HK-2 (cell line): ENCODE measurements around the gene TMEM8B.

Experiments
- DNase-seq: peaks from one replicate; pipeline ENCODE4 v3.0.0-alpha.2; 2018; ENCODE audit not compliant: unreplicated experiment

TMEM8B gene

DNA sequence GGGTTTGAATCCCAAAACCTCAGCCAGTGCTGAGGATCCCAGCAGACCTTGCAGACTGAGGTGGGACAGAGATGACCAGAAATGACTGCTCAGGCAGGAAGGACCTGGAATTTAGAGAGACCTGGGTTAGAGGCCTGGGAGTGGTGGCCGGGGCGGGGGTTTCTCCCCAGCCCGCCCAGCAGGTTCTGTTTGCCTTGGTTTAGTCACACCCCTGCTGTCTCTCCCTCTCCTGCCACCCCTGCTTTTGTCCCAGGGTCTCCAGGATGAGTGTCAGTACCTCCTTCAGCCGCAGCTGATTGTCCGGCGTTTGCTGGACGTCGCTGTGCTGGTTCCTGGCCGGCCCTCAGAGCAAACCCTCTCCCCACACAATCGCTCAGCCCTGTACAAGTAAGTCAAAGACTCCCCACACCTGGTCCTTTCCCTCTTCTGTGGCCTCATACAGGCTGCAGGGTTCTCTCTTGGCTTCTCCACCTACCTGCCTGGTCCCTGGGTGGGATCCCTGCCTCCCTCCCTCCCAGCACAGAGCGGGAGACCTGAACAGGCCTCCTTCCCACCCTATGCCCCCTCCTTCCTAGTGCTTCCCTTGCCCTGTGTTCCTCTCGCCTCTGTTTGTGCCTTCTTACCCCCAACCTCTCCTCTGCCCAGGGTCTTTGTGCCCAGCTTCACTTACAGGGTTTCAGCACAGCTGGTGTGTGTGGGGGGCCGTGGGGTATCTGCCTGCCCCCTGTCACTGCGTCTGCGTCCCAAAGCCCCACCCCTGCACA, 12.0 kb downstream of the TMEM8B start:
- no peak for DNase-seq

DNA sequence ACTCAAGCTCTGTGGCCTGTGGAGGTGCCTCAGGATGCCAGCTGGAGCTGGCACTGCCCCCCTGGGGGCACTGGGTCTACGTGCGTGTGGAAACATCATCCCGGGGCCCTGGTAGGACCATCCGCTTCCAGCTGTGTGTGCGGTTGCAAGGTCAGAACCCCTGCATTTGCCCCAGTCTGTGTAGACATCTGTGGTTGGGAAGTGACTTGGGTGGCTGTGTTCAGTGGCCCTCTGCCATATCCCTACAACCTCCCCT, 12.5 kb downstream of the TMEM8B start:
- no peak for DNase-seq

DNA sequence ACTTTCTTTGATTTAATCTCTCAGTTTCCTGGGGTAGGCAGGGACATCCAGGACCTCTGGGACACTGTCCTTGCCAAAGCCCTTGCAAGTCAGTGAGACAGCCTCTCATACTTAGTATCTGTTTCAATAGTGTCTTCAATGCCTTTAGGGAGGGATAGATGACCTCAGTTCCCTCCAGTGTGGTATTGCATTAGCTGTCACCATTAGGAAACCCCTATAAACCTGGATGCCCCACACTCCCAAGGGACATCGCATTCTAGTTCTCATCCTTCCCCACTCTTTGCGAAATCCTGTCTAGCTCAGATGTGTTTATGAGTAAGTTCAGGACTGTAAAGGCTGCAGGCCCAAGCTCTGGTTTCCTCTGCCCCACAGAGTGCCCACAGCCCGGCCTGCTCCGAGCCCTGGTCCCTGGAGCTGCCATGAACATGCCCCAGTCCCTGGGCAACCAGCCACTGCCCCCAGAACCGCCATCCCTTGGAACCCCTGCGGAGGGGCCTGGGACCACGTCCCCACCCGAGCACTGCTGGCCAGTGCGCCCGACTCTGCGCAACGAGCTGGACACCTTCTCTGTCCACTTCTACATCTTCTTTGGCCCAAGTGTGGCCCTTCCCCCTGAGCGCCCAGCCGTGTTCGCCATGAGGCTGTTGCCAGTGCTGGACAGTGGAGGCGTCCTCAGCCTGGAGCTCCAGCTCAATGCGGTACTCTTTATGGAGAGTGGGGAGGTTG, 13.2 kb downstream of the TMEM8B start:
- DNase-seq = no peak

GRCh38 chr9:35842795-35843194, 13.8 kb downstream of the TMEM8B start:
- no peak for DNase-seq

DNA sequence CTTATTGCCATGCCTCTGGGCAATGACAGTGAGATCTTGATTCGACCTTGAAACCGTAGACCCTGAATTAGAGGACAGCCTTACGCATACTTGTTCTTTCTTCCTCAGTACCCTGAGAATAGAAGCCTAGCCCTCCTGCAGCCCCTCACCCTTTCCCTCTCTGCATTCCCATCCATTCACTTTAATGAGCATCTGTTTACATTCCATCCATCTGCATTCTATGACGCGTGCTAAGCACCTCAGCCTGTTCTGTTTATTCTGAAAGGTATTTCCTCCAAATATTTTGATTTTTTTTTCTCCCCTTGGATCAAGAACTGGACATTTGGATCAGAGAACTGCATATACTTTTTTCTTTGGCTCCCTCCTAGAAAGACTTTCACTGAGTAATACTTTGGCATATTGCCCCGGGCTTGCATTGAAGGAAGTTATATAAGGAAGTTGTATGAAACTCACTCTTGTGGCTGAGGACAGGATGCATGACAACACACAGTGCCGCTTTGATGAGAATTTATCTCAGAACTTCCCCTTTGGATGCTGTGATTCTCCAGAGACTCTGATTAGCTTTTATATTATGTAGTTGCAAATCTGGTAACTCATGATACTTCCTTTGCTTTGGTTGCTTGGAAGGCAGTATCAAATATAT, 15.7 kb downstream of the TMEM8B start:
- peak; percentile 7 for DNase-seq

DNA sequence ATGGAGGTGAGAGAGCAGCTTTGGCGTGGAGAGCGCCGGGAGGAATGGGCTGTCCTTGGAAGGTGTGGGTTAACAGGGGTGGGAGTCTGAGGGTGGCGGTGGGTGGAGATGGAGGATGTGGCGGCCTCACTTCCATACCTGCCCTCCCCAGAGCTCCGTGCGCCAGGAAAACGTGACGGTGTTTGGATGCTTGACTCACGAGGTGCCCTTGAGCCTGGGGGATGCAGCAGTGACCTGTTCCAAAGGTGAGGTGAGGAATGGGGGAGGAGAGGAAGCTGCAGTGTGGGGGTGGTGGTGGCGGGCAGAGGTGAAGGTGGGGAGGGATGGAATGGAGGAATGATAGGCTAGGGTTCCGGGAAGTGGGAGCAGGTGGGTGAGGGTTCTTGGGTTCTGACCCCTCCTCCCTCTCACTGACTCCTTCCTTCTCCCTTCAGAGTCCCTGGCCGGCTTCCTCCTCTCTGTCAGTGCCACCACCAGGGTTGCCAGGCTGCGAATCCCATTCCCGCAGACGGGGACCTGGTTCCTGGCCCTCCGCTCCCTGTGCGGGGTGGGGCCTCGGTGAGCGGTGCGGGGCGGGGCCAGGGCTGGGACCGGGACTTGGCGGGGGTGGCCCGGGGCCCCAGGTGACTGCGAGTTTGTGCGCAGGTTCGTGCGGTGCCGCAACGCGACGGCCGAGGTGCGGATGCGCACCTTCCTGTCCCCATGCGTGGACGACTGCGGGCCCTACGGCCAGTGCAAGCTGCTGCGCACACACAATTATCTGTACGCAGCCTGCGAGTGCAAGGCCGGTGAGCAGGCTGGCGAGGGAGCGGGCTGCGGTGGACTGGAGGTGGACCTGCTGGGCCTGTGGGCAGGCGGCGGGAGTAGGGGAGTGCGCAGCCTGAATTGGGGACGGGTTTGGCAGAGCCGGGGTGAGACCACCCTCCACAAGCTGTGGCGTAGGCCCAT, 17.1 kb downstream of the TMEM8B start:
- no peak for DNase-seq

- DNase-seq = no peak
Measured at GRCh38 chr9:35847792-35848572, 19.0 kb downstream of the TMEM8B start.

- no peak for DNase-seq
Measured at GRCh38 chr9:35852267-35852815, 23.3 kb downstream of the TMEM8B start.

DNA sequence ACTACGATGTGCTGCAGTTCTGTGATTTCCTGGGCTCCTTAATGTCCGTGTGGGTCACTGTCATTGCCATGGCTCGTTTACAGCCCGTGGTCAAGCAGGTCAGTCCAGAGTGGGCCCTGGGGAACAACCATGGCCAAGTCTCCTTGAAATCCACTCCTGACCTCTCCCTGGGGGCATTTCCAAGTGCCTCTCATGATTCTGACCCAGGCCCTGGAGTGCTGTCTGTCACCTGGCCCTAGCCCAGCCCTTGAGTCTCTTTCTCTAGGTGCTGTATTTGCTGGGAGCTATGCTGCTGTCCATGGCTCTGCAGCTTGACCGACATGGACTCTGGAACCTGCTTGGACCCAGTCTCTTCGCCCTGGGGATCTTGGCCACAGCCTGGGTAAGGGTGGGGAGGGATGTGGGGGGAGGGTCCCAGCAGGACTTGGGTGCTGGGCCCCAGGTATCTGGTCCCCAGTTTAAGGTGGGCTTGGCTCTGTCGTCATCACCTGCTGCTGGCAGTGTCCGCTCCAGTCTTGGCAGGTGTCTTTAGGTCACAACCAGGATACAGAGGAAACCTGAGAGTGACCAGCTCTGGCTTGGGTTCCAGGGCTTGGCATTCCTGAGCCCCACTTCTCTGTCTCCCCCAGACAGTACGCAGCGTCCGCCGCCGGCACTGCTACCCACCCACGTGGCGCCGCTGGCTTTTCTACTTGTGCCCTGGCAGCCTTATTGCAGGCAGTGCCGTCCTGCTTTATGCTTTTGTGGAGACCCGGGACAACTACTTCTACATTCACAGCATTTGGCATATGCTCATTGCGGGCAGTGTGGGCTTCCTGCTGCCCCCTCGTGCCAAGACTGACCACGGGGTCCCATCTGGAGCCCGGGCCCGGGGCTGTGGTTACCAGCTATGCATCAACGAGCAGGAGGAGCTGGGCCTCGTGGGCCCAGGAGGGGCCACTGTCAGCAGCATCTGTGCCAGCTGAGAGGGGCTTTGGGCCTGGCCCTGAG, 24.1 kb downstream of the TMEM8B start:
- no peak for DNase-seq

GRCh38 chr9:35854091-35854762, 25.2 kb downstream of the TMEM8B start:
- DNase-seq = no peak

GRCh38 chr9:35856206-35856605, 27.2 kb downstream of the TMEM8B start:
- no peak for DNase-seq

DNA sequence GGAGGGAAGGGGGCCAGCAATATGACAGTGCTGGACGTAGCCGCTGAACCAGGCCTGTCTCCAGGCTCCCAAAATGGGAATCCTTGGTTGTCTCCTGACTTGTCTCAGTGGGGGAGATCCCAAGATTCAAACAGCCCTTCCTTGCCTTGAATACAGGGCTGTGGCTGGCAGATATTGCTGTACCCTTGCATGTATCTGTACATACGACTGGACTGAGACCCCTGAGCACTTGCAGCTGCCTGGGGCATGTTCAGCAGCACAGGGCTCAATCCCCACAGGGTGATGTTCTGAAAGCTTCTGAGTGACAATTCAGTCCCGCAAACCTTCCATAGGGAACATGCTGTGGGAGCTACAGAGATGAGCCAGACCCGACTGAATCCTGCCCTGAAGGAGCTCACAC, 27.9 kb downstream of the TMEM8B start:
- no peak for DNase-seq

GRCh38 chr9:35858458-35858857, 29.4 kb downstream of the TMEM8B start:
- DNase-seq = no peak

DNA sequence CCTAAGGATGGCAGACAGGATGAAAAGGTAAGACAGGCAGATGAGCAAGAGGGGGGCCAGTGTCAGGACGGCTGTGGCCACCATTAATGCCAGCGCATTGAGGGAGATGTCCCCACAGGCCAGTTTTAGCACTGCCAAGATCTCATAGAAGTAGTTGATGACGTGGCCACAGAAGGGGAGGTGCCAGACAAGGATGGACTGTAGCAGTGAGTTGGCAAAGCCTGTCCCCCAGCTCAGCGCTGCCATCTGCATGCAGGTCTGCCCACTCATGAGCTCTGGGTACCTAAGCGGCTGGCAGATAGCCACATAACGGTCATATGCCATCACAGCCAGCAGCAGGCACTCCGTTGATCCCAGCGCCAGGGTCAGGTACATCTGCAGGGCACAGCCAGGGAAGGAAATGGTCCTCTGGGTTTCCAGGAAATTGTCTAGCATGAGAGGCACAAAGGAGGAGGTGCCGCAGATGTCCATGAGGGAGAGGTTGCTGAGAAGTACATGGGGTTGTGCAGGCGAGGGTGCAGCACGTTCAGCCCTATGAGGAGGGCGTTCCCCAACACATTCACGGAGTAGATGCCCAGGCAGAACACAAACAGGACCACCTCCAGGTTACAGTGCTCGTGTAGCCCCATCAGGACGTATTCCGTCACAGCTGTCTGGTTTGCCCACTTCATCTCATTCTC, 30.4 kb downstream of the TMEM8B start:
- no peak for DNase-seq

DNA sequence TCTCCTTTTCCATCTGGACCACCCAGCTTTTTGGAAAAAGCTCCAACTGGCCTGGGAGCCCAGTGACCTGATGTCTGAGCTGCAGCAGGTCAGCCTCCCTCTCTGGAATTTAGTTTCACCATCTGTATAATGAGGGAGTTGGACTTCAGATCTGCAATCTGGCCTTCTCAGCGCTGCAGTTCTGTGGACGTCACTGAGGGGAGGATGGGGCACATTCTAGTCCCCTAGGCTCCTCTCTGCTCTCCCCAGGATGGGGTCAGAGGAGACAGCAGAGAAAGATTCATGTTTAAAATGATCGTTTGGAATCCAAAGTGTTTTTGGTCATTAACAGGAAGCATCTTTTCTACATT, 30.9 kb downstream of the TMEM8B start:
- no peak for DNase-seq

DNA sequence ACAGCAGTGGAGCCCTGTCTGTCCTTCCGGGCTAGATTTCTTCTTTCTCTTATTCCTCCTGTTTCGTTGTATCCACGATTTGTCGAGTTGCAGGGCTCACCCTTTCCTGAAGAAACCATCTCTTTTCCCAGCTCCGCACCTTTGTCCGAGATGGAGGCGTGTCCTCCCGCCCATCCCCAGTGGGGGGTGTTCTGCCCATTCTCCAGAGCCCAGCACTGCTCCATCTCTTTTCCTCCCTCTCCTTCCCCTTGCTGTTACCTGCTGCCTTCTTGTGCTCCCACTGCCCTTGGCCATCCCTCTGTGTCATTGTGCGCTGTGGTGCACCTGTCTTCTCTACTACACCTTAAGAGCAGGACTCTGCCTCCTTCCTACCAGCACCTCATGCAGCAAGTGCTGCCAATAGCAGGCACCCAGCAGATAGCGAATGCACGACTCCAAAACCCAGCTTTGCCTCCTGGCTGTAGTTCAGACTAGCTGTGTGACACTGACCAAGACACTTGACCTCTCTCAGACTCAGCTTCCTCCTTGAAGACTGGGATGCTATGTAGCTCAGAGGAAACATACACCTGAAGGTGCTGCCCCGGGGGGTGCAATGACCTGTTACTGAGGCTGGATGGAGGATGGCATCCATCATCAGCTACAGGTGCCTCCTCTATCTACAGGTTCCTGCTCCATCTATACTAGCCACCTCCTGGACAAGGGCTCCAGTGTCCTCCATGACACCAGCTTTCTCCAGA, 32.3 kb downstream of the TMEM8B start:
- DNase-seq = no peak

DNA sequence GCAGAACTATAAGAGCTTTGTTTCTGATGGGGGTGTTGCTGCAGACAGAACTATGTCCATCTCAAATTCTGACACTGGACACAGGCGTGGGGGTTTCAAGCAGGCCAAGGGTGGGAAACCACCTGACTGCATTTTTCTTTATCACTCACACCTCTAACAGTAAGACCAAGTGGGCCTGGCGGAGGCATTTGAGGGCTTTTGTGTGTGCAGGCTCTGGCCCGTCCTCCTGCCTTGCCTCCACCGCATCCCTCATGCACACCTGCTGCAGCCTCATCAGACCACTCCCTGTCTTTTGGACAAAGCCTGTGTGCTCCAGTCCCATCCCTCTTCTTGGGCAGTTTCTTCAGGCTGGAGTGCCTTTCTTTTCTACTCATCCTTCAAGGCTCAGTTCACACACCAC, 33.3 kb downstream of the TMEM8B start:
- DNase-seq = no peak

GRCh38 chr9:35863583-35863982, 34.6 kb downstream of the TMEM8B start:
- no peak for DNase-seq
